PFSK-1 (cell line): ENCODE data around the gene SLC29A4.

ENCODE experiments used
- FOXP2 ChIP-seq: optimal IDR thresholded peaks from 2 replicates; pipeline ENCODE3; 2011; ENCODE audit warnings: borderline replicate concordance, control low read depth, inconsistent platforms; ENCODE audit not compliant: insufficient read depth; ENCODE audit errors: extremely low read length, extremely low read depth
- POLR2AphosphoS5 ChIP-seq: IDR thresholded peaks from 2 replicates; pipeline ENCODE4 v1.6.1; 2012; ENCODE audit warnings: low read depth, mild to moderate bottlenecking, control low read depth, low read length, moderate library complexity
- SIN3A ChIP-seq: IDR thresholded peaks from 2 replicates; pipeline ENCODE4 v1.6.1; 2012; ENCODE audit warnings: mild to moderate bottlenecking, low read length, moderate library complexity, borderline replicate concordance; ENCODE audit not compliant: insufficient read depth
- TAF1 ChIP-seq: IDR thresholded peaks from 2 replicates; pipeline ENCODE4 v1.6.1; 2012; ENCODE audit warnings: low read length, control low read depth, borderline replicate concordance; ENCODE audit not compliant: insufficient read depth
- TF ChIP-seq, protein P1 (sequence below), 2 experiments: IDR thresholded peaks; 2 replicates each; pipeline versions ENCODE4 v1.6.1 to v1.8.0; 2011 to 2012; ENCODE audit warnings: low read depth in 2 of 2, low read length in 2 of 2, control low read depth in 1 of 2, inconsistent platforms in 1 of 2, mild to moderate bottlenecking in 1 of 2, moderate library complexity in 1 of 2; ENCODE audit not compliant: insufficient read depth in 1 of 2

SLC29A4 gene

DNA sequence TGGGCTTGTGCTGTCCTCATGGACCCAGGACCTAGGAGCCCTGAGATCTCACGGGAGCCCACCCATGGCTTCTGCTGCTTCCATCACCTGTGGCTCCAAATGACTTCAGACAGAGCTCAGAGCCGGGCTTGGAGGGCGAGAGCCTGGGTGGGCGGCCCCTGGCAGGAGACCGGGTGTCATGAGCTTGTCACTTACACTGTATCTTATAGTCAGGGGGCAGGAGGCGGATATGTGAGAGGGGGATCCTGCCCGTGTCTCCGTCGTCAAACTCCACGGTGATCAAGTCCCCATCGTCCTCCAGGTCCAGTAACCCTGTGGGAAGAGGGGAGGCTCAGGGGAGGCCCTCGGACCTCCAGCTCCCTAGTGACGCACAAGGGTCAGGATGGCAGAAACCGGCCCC, 33.0 kb downstream of the SLC29A4 start:
- TF ChIP-seq, protein P1, sequence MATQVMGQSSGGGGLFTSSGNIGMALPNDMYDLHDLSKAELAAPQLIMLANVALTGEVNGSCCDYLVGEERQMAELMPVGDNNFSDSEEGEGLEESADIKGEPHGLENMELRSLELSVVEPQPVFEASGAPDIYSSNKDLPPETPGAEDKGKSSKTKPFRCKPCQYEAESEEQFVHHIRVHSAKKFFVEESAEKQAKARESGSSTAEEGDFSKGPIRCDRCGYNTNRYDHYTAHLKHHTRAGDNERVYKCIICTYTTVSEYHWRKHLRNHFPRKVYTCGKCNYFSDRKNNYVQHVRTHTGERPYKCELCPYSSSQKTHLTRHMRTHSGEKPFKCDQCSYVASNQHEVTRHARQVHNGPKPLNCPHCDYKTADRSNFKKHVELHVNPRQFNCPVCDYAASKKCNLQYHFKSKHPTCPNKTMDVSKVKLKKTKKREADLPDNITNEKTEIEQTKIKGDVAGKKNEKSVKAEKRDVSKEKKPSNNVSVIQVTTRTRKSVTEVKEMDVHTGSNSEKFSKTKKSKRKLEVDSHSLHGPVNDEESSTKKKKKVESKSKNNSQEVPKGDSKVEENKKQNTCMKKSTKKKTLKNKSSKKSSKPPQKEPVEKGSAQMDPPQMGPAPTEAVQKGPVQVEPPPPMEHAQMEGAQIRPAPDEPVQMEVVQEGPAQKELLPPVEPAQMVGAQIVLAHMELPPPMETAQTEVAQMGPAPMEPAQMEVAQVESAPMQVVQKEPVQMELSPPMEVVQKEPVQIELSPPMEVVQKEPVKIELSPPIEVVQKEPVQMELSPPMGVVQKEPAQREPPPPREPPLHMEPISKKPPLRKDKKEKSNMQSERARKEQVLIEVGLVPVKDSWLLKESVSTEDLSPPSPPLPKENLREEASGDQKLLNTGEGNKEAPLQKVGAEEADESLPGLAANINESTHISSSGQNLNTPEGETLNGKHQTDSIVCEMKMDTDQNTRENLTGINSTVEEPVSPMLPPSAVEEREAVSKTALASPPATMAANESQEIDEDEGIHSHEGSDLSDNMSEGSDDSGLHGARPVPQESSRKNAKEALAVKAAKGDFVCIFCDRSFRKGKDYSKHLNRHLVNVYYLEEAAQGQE (IDR thresholded peaks at IDR 0.05; ENCODE audit: insufficient read depth in 1 of 2, low read depth in 2 of 2, low read length in 2 of 2) = no peak
- TF ChIP-seq POLR2AphosphoS5 (no peak), TAF1 (no peak), SIN3A (no peak), FOXP2 (no peak)

DNA sequence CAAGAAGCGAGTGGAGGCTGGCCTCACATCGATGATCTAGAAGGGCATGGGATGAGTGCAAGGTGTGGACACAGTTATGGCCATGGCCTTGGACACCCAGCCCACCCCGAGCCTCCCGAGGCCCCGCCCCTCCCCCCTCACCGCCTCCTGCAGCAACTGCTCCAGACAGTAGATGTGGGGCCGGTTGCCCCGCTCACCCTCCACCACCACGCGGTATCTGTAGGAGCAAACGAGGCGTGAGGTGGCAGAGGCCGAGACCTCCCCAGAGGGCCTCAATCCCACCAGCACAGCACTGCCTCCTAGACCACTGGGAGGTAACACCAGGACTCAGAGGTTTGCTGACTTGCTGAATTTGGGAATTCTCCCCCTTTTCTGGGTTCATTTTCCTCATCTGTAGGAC, 37.6 kb downstream of the SLC29A4 start:
- no peak for TF ChIP-seq POLR2AphosphoS5
- no peak for TF ChIP-seq TAF1
- TF ChIP-seq, protein P1 (IDR thresholded peaks at IDR 0.05; ENCODE audit: insufficient read depth in 1 of 2, low read depth in 2 of 2, low read length in 2 of 2) = no peak
- no peak for TF ChIP-seq FOXP2
- no peak for TF ChIP-seq SIN3A

DNA sequence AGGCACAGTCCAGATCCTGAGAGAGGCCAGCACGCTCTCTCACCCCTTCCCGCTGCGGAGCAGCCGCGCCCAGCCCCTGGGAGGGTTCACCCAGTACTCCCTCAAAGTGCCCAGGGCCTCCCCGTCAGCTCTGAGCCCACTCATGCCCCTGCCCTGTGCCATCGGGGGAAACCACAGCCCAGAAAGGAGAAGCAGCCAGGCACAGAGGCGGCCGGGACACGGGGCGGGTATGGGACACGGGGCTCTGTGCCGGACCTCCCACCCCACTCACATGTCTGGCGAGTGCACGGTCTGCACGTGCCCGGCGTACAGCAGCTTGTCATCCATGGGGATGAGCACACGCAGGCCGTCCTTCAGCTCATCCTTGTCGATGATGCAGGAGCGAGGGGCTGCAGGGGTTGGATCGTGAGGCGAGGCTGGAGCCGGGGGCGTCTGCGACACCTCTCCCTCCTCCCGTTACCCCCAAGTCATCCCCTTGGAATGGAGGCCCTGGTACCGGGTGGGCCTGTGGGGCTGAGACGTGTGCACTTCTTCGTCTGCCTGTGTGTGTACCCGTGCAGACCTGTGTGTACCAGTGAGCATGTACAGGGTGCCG, 38.2 kb downstream of the SLC29A4 start:
- no peak for TF ChIP-seq POLR2AphosphoS5
- TF ChIP-seq TAF1 = no peak
- TF ChIP-seq FOXP2 = no peak
- TF ChIP-seq, protein P1 (IDR thresholded peaks at IDR 0.05; ENCODE audit: insufficient read depth in 1 of 2, low read depth in 2 of 2, low read length in 2 of 2) = no peak
- no peak for TF ChIP-seq SIN3A

DNA sequence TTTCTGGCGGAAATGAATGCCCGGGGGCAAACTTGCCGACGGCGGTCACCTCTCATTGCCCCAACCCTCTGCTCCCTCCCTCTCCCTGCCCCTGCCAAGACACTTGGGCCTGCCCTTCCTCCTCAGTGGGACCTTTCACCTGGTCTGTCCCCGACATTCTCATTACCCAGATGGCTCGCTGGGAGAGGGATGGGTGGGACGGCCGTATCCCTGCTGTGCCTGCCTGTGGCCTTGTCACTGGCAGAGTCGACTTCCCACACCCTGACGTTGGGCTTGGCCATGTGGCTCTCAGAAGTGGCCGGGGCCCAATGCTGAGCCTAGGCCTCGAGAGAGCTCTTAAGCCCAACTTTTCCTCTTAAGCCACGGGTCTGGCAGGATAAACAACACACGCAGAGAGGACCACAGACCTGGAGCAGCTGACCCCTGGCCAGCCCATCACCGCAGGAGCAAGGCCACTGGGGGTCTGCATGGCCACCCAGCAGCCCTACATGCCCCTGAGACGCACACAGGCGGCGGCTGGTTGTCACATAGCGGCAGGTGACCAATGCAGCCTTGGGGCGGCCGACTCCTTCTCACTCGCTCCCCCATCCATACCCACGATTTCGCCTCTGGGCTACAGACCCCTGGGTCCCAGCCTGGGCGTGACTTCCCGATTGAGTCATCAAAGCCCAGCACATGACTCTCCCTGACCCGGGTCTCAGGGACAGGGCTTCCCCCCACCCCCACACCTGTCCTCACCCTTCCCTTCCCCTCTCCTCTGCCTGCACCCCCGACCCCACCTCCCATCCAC, 40.1 kb downstream of the SLC29A4 start:
- TF ChIP-seq POLR2AphosphoS5 (no peak), TAF1 (no peak), SIN3A (no peak), FOXP2 (no peak)
- TF ChIP-seq, protein P1 (IDR thresholded peaks at IDR 0.05; ENCODE audit: insufficient read depth in 1 of 2, low read depth in 2 of 2, low read length in 2 of 2) = no peak
